ENCODE measurements around the gene MMAB.

GRCh38 chr12:109513051-109513450 is 60.3 kb downstream of the MMAB start:
- TF ChIP-seq CTCF (IDR thresholded peaks at IDR 0.05) (no peak), POLR2AphosphoS5 (IDR thresholded peaks at IDR 0.05) (no peak)
